Heart right ventricle (tissue), 16 donors: ENCODE measurements around the gene CCDC24. TPM values are rescaled to one million over a fixed set of nuclear protein-coding genes. Genes with fewer than 3 reads are reported as not detected.
A peak's percentile ranks its signal among the peaks of the same experiment; 100 is the strongest.

Source experiments
- ATAC-seq, 8 donors: fragments of 200-7000 bp; cut with Tn5 transposase; one replicate each; pipeline ENCODE4 v1.9.1; 2020; ENCODE audit warnings: mild to moderate bottlenecking in 8 of 8, moderate library complexity in 8 of 8, moderate number of reproducible peaks in 1 of 8
- DNase-seq, 2 donors: peaks; one replicate each; pipeline ENCODE4 v3.0.0-alpha.2; 2020
- H3K27ac ChIP-seq, 10 donors: fragments of 200-600 bp; sonication (generic) in 2 of 10; one replicate each; pipeline versions ENCODE4 v1.5.0 to v1.8.0; 2020 to 2022; ENCODE audit warnings: mild to moderate bottlenecking in 3 of 10
- H3K27me3 ChIP-seq, 7 donors: fragments of 200-600 bp; one replicate each; pipeline ENCODE4 v1.8.0; 2021 to 2022; ENCODE audit warnings: mild to moderate bottlenecking in 2 of 7
- H3K36me3 ChIP-seq, 9 donors: fragments of 200-600 bp; sonication (generic) in 1 of 9; one replicate each; pipeline versions ENCODE4 v1.5.0 to v1.8.0; 2020 to 2022; ENCODE audit warnings: mild to moderate bottlenecking in 2 of 9
- H3K4me1 ChIP-seq, 9 donors: fragments of 200-600 bp; sonication (generic) in 1 of 9; one replicate each; pipeline versions ENCODE4 v1.5.0 to v1.8.0; 2020 to 2022; ENCODE audit warnings: mild to moderate bottlenecking in 4 of 9
- H3K4me3 ChIP-seq, 10 donors: fragments of 200-600 bp; sonication (generic) in 2 of 10; one replicate each; pipeline versions ENCODE4 v1.5.0 to v1.8.0; 2020 to 2022; ENCODE audit warnings: mild to moderate bottlenecking in 7 of 10, moderate library complexity in 2 of 10
- H3K9me3 ChIP-seq, 11 donors: fragments of 200-600 bp in 10 of 11; sonication (generic) in 2 of 11; one replicate each; pipeline versions ENCODE4 v1.5.0 to v1.8.0; 2013 to 2022; ENCODE audit warnings: mild to moderate bottlenecking in 2 of 11, control low read depth in 1 of 11, moderate library complexity in 1 of 11
- WGBS, 2 donors: extraction: QIAGEN DNeasy Blood & Tissue Kit; methylation state at CpG; one replicate each; pipeline ENCODE4 v1.1.7; 2013; ENCODE audit warnings: inconsistent platforms in 1 of 2; 5-methylcytosine and 5-hydroxymethylcytosine counted together
- intact Hi-C, 10 donors: fragments of 100-400 bp; cut with DNase I; formaldehyde crosslinking; loops; one replicate each; pipeline versions ENCODE4 v1.11.1 to v1.14.2; 2022
- polyA plus RNA-seq, 2 donors: library from polyadenylated mRNA; stranded (reverse); fragments of 200-250 nt; gene quantifications; one replicate each; pipeline ENCODE4 v1.2.3, GENCODE V29; 2013
- total RNA-seq, 10 donors: library from RNA; stranded (reverse); fragmentation: NEBNext Ultra II Directional in 3 of 10; extraction: Animal tissue kit (Norgen Biotek cat#: 25700) in 3 of 10; gene quantifications; one replicate each; pipeline versions ENCODE4 v1.2.1 to v1.2.4, GENCODE V29; 2021 to 2023
- TF ChIP-seq, protein P1 (sequence below), 9 donors: fragments of 200-600 bp; sonication (generic) in 2 of 9; IDR thresholded peaks; one replicate each; pipeline versions ENCODE4 v1.5.0 to v1.8.0; 2021 to 2022; ENCODE audit warnings: antibody characterized with exemption in 9 of 9, mild to moderate bottlenecking in 5 of 9, moderate library complexity in 1 of 9
- donor health status: Arrhythmogenic right ventricular cardiomyopathy.
- donor health status: ischemic (EF 13 %, LVEDD 7.1; RV severe dilation, severe dysfunction).
- donor health status: healthy with polysubstance abuse.
- donor health status: DM: no; HTN: yes; CAD: no.
- donor health status: DM: no; HTN: no; CAD: no.
- donor health status: ischemic (EF 25% LVEDD 6.9; RV normal size, moderate dysfunction).
- donor health status: ischemic (EF 25% LVEDD 5.7; RV mildly dilated, moderate dysfunction).
- donor health status: healthy.
- donor health status: DM: yes; HTN: yes; CAD: no.
- donor health status: Ischemic cardiomyopathy.
- donor health status: ischemic (EF 35%, LVEDD 5.7; RV mildly dilated, moderate dysfunction).
- donor health status: nonischemic (EF 11% LVEDD 7.7; RV severe dilation, severe dysfunction).
- donor health status: DM: yes; HTN: yes; CAD: no.
- donor health status: PGD.
- donor health status: ischemic (EF 29% LVEDD 5.4; RV normal size, mild dysfunction).
- donor health status: nonischemic (EF 23%, LVEDD 6.1; RV moderate dilation, normal function).

Gene CCDC24
- total and polyA plus RNA-seq, 12 donors, result 0.55 to 3.1 (median 1.3) TPM

DNA sequence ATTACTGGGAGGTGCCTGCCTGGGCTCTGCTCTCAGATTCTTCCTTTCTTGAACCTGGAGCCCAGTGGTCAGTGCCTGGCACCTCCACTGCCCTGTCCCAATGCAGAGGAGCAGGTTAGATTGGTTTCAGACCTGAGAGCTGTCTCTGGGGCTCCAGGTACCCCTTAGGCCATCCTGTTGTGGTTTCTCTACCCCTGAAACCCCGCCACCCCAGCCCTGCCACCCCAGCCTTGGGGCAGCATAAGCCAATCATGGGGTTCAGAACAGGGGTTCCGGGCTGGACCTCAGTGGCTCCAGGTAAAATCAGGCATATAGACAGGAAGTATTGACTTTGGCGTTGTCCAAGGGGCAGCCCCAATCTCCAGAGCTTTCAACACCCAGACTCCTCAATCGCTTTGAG, 43.0 kb downstream of the CCDC24 start:
- no peak for DNase-seq

GRCh38 chr1:44034976-44035716, 43.7 kb downstream of the CCDC24 start:
- Histone ChIP-seq H3K4me1 (peaks cover 6 to 49% (median 33%) of the 10 kb centered on the region in 9 donors), H3K27me3 (peaks cover 0 to 11% (median 0%) of the 10 kb centered on the region in 7 donors), H3K27ac (peak overlapping the region in 9 of 10 donors; percentile 3 to 74 (median 46)), H3K36me3 (no peaks in the 10 kb centered on the region), H3K4me3 (no peak overlapping the region), H3K9me3 (no peaks in the 10 kb centered on the region)
- ATAC-seq (no peak), DNase-seq (no peak)
- TF ChIP-seq, protein P1, sequence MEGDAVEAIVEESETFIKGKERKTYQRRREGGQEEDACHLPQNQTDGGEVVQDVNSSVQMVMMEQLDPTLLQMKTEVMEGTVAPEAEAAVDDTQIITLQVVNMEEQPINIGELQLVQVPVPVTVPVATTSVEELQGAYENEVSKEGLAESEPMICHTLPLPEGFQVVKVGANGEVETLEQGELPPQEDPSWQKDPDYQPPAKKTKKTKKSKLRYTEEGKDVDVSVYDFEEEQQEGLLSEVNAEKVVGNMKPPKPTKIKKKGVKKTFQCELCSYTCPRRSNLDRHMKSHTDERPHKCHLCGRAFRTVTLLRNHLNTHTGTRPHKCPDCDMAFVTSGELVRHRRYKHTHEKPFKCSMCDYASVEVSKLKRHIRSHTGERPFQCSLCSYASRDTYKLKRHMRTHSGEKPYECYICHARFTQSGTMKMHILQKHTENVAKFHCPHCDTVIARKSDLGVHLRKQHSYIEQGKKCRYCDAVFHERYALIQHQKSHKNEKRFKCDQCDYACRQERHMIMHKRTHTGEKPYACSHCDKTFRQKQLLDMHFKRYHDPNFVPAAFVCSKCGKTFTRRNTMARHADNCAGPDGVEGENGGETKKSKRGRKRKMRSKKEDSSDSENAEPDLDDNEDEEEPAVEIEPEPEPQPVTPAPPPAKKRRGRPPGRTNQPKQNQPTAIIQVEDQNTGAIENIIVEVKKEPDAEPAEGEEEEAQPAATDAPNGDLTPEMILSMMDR (IDR thresholded peaks at IDR 0.05), result no peak
- intact Hi-C loops, result loop anchor here in 5 of 10 donors (5.0 to 10.0 kb wide), 5 partner anchors 33 to 508 kb away; no protein-coding TSS in a partner anchor
- WGBS, 2 donors, result 66 to 71% methylated on average over 11 of the region's 11 CpGs

More for the DNA sequence above, 43.0 kb downstream of the CCDC24 start:
- no peak for ATAC-seq
- 95 to 98% methylated on average over 4 of the region's 4 CpGs for WGBS, 2 donors
- H3K27me3 ChIP-seq, result peaks cover 0 to 11% (median 0%) of the 10 kb centered on the region in 7 donors
- H3K9me3 ChIP-seq, result no peaks in the 10 kb centered on the region
- H3K27ac ChIP-seq, result peak overlapping the region in 3 of 10 donors; percentile 28 to 71 (median 67)
- no peak overlapping the region for H3K4me3 ChIP-seq
- H3K36me3 ChIP-seq, result no peaks in the 10 kb centered on the region
- H3K4me1 ChIP-seq, result peaks cover 9 to 53% (median 36%) of the 10 kb centered on the region in 9 donors
- intact Hi-C loops, result loop anchor here in 3 of 10 donors (5.0 to 10.0 kb wide), 3 partner anchors 262 to 272 kb away; no protein-coding TSS in a partner anchor
- TF ChIP-seq, protein P1 (IDR thresholded peaks at IDR 0.05), result no peak

DNA sequence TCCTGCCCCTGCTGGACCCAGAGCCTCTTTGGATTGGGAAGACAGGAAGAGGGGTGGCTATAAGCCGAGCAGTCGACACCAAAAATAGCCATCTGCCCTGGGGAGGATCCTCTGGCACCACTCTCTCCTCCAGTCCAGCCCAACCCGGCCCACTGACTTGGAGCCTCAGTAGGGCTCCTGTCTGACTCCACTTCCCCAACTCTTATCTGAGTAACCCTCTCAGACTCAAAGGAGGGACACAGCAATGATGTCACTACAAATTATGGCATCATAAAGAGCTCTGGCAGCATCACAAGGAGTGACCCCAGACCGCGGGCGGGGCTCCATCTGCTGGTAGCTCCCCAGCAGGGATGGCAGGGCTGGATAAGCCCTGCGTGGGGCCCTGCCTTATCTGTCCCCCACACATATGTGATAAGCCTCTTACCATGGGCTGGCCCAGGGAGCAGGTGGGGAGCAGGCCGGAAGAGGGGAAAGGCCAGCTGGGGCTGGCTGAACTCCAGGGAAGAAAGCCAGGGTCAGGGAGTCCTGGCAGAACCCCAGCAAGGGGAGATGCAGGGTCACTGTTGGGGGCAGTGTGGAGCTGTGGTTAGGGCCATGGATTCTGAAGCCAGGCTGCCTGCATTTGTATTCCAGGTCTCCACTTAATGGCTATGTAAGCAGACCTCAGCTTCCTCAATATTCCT, 44.5 kb downstream of the CCDC24 start:
- WGBS, 2 donors, result 23 to 24% methylated on average over 8 of the region's 8 CpGs
- H3K27ac ChIP-seq, result peak overlapping the region in 9 of 10 donors; percentile 3 to 74 (median 46)
- ATAC-seq (peak; percentile 47 to 79 (median 62)), DNase-seq (peak; percentile 38 to 49)
- H3K36me3 ChIP-seq, result no peaks in the 10 kb centered on the region
- H3K4me3 ChIP-seq, result no peak overlapping the region
- peaks cover 0 to 7% (median 0%) of the 10 kb centered on the region in 7 donors for H3K27me3 ChIP-seq
- TF ChIP-seq, protein P1 (IDR thresholded peaks at IDR 0.05), result peak in 2 of 9 donors; percentile 7 to 16
- intact Hi-C loops, result loop anchor here in 8 of 10 donors (1.0 to 10.0 kb wide), 9 partner anchors 29 to 509 kb away; no protein-coding TSS in a partner anchor
- no peaks in the 10 kb centered on the region for H3K9me3 ChIP-seq
- peaks cover 6 to 45% (median 28%) of the 10 kb centered on the region in 9 donors for H3K4me1 ChIP-seq
